GM18526 (cell line): ENCODE results near the gene TNFRSF1B.

Source experiments
- POLR2A ChIP-seq: IDR thresholded peaks from 3 replicates; pipeline ENCODE4 v1.6.1; 2011; ENCODE audit not compliant: insufficient read length; ENCODE audit errors: extremely low read depth

Gene TNFRSF1B

DNA sequence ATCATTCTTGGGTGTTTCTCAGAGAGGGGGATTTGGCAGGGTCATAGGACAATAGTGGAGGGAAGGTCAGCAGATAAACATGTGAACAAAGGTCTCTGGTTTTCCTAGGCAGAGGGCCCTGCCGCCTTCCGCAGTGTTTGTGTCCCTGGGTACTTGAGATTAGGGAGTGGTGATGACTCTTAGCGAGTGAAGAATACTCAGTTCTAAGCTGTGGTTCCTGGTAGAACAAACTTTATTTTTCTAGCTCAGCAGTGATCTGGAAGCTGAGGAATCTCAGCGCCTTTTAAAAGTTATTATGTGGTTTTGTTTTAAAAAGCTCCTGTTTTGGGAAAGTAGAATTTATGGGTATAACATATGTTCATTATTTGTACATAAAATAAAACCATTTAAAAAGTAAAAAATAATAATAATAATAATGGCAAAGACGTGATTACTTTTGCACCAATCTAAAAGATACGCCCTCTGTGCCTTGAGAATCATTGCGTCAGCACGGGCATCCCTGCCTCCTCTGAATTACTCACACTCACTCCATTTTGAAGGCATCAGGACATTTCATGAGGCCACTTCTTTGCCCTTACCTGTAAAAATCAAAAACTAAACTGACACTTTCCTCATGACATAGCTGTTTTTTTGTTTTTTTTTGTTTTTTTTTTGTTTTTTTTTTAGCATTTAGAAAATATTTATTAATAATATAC, 29.7 kb upstream of the TNFRSF1B start:
- TF ChIP-seq POLR2A: no peak

- TF ChIP-seq POLR2A: no peak
Observed at GRCh38 chr1:12138196-12139168, 28.3 kb upstream of the TNFRSF1B start.

DNA sequence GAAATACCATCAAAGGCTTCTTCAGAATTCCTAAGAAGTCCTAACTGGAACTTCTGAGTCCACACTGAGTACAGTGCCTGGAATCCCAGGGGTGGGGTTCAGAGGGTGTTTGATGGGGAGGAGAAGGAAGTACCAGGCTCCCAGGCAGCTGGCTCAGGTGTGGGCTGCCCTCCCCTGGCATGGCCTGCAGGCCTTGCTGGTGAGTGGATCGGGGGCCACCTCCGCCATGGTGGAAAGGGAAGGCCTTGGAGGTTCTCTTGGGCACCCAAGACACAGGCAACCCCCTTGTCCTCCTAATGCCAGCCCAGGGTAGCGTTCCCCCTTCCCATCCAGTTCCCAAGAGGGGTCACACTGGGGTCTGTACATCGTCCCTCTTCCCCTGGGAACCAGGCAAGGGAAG, 26.8 kb upstream of the TNFRSF1B start:
- TF ChIP-seq POLR2A: no peak

GRCh38 chr1:12140515-12141162, 26.2 kb upstream of the TNFRSF1B start:
- no peak for TF ChIP-seq POLR2A

DNA sequence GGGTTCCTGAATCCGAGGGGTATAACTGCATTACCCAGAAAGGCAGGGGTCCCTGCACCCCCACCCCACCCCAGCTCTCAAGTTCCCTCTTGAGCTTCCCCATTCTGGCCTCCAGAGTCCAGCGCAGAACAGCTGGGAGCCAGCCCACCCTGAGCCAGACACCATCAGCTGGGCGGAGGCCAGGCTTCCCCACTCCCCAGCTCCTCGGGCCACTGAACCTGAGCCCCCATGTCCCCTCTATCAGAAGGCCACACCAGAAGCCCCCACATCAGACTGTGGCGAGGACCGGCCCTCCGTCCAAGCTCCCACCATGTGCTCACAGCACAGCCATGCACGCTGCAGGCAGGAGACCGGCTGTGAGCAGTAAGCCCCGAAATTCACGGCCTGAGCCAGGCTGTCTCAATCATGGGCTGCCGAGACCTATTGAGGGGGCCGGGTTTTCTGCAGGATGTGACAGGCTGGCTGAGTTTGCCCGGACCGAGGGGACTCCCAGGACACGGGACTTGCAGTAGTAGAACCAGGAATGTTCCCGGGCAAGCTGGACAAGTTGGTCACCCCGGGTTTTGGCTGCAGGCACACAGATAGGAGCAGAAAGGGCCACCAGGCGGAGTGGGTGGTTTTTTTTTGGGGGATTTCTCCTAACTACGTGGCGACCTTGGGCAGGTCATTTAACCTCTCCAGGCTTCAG, 25.5 kb upstream of the TNFRSF1B start:
- TF ChIP-seq POLR2A: no peak

- no peak for TF ChIP-seq POLR2A
Observed at GRCh38 chr1:12142141-12142823, 24.5 kb upstream of the TNFRSF1B start.

DNA sequence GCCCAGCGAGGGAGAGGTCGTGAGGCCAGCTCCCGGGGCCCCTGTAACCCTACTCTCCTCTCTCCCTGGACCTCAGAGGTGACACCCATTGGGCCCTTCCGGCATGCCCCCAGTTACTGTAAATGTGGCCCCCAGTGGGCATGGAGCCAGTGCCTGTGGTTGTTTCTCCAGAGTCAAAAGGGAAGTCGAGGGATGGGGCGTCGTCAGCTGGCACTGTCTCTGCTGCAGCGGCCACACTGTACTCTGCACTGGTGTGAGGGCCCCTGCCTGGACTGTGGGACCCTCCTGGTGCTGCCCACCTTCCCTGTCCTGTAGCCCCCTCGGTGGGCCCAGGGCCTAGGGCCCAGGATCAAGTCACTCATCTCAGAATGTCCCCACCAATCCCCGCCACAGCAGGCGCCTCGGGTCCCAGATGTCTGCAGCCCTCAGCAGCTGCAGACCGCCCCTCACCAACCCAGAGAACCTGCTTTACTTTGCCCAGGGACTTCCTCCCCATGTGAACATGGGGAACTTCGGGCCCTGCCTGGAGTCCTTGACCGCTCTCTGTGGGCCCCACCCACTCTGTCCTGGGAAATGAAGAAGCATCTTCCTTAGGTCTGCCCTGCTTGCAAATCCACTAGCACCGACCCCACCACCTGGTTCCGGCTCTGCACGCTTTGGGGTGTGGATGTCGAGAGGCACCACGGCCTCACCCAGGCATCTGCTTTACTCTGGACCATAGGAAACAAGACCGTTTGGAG, 23.7 kb upstream of the TNFRSF1B start:
- no peak for TF ChIP-seq POLR2A

- no peak for TF ChIP-seq POLR2A
Observed at GRCh38 chr1:12143631-12144155, 23.1 kb upstream of the TNFRSF1B start.

DNA sequence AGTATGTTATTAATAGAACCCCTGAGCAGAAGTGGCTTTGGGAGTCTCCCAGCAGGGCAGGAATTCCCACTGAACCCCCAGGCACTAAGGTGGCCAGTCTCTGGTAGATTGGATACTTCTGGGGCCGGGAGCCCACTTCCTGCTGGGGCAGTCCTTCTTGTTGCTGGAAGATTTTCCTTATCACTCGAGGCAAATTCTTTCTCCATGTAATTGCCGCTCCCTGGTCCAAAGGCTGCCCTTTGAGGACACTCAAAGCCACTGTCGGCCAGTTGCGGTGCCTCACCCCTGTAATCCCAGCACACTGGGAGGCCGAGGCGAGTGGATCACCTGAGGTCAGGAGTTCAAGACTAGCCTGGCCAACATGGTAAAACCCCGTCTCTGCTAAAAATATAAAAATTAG, 22.6 kb upstream of the TNFRSF1B start:
- TF ChIP-seq POLR2A: no peak

GRCh38 chr1:12144969-12145368, 21.8 kb upstream of the TNFRSF1B start:
- no peak for TF ChIP-seq POLR2A

GRCh38 chr1:12145616-12146342, 21.0 kb upstream of the TNFRSF1B start:
- peak; percentile 16 for TF ChIP-seq POLR2A

- TF ChIP-seq POLR2A: no peak
Observed at GRCh38 chr1:12146343-12147112, 20.3 kb upstream of the TNFRSF1B start.
